HG03135 (cell line): ENCODE measurements around the gene NUP210L.
A peak's percentile ranks its signal among the peaks of the same experiment; 100 is the strongest.

Source experiments
- ATAC-seq: cut with Tn5 transposase; IDR thresholded peaks from one replicate; pipeline ENCODE4 v1.9.1; 2021; ENCODE audit warnings: mild to moderate bottlenecking, moderate library complexity; ENCODE audit not compliant: unreplicated experiment

Gene NUP210L

GRCh38 chr1:153945795-153946621 lies 208.9 kb downstream of the NUP210L start:
- peak; percentile 68 for ATAC-seq

- peak; percentile 2 for ATAC-seq
Observed at GRCh38 chr1:153945131-153945794, 209.6 kb downstream of the NUP210L start.

- ATAC-seq, result no peak
Observed at GRCh38 chr1:153944827-153945117, 210.1 kb downstream of the NUP210L start.

- ATAC-seq, result no peak
Observed at GRCh38 chr1:153944005-153944826, 210.7 kb downstream of the NUP210L start.

- ATAC-seq, result no peak
Observed at GRCh38 chr1:153942766-153943549, 211.9 kb downstream of the NUP210L start.
